Bronchial epithelial cell (primary cell): ENCODE data around the gene SLC23A1. TPM values are rescaled to one million over a fixed set of nuclear protein-coding genes. Genes with fewer than 3 reads are reported as not detected.

ENCODE experiments used
- DNase-seq: peaks from one replicate; pipeline ENCODE4 v3.0.0-alpha.2; 2010; ENCODE audit warnings: low read depth
- FAIRE-seq: peaks from 2 replicates; lab custom pipeline; 2011; peaks lifted over from hg19 to GRCh38; lab: Jason Lieb, UNC
- H3K27me3 ChIP-seq: 2 replicates; pipeline ENCODE4 v1.5.1; 2011; ENCODE audit warnings: low read length; ENCODE audit not compliant: control insufficient read depth, insufficient read depth
- H3K36me3 ChIP-seq: 2 replicates; pipeline ENCODE4 v1.5.1; 2011; ENCODE audit warnings: low read length; ENCODE audit not compliant: control insufficient read depth, insufficient read depth
- H3K4me3 ChIP-seq: 2 replicates; pipeline ENCODE4 v1.5.1; 2011; ENCODE audit warnings: mild to moderate bottlenecking, low read depth, low read length, control low read depth
- CTCF ChIP-seq: IDR thresholded peaks from 2 replicates; pipeline ENCODE4 v1.5.1; 2011; ENCODE audit warnings: mild to moderate bottlenecking, moderate library complexity, low read length, control low read depth, inconsistent platforms; ENCODE audit not compliant: insufficient read depth, severe bottlenecking
- total RNA-seq: library from RNA; depleted of rRNA; stranded (reverse); fragments of >200 nt; gene quantifications from 2 replicates; pipeline ENCODE4 v1.2.1, GENCODE V29; 2014

The SLC23A1 gene
- total RNA-seq, 1 donor from 2014 or later, result not detected

GRCh38 chr5:139382807-139383206 is 290 bp downstream of the SLC23A1 start:
- no peak for TF ChIP-seq CTCF
- Histone ChIP-seq H3K27me3 (no peaks in the 10 kb centered on the region), H3K36me3 (no peaks in the 10 kb centered on the region), H3K4me3 (no peak overlapping the region)
- DNase-seq (no peak), FAIRE-seq (no peak)

DNA sequence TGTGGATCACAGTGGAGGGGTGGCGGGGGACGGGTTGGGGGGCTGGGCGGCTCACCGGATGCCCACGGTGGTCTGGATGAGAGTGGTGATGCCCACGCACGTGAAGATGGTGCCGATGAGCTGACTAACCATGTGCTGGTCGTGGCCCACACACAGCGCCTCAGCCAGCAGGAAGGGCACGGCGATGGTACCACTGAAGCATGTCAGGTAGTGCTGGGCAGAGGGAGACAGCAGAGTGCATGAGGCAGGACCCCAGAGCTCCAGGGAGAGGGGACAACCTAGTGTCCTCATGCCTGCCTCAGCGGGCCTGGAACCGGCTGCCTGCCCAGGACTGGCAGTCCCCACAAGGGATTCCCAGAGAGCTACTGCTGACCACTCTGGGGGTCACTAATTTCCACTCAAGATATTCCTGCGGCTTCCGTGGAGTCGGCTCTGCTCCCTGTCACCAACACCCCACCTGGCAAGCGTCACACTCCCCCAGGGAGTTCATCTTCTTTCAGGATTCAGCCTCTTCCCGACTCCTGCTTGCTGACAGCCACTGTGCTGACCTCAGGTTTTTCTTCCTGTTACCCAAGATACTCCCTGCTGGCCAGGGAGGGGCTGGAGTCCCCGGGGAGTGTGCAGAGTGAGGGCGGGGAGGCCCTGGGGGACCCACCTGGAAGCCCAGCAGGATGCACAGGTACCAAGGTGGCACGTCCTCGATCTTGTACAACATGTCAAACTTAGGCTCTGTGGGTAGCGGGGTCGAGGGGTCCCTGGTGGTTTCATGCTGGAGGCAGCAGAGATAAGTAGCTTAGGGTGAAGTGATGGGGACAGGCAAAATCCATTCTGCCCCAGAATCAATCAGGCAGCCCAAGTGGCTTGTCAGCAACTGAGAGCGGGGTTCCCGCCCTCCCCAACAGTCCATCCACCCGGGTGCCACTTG is 998 bp downstream of the SLC23A1 start:
- no peak for FAIRE-seq
- H3K4me3 ChIP-seq, result no peak overlapping the region
- DNase-seq, result no peak
- H3K27me3 ChIP-seq, result no peaks in the 10 kb centered on the region
- no peaks in the 10 kb centered on the region for H3K36me3 ChIP-seq
- TF ChIP-seq CTCF, result no peak

GRCh38 chr5:139379626-139380449 is 3.3 kb downstream of the SLC23A1 start:
- no peak for FAIRE-seq
- DNase-seq, result no peak
- no peak for TF ChIP-seq CTCF
- no peak overlapping the region for H3K4me3 ChIP-seq
- no peaks in the 10 kb centered on the region for H3K27me3 ChIP-seq
- no peaks in the 10 kb centered on the region for H3K36me3 ChIP-seq

GRCh38 chr5:139378941-139379361 is 4.1 kb downstream of the SLC23A1 start:
- no peaks in the 10 kb centered on the region for H3K27me3 ChIP-seq
- FAIRE-seq, result peak; percentile 89
- no peak for DNase-seq
- TF ChIP-seq CTCF, result no peak
- no peak overlapping the region for H3K4me3 ChIP-seq
- H3K36me3 ChIP-seq, result no peaks in the 10 kb centered on the region

GRCh38 chr5:139378101-139378825 is 4.8 kb downstream of the SLC23A1 start:
- no peak overlapping the region for H3K4me3 ChIP-seq
- FAIRE-seq (no peak), DNase-seq (no peak)
- no peaks in the 10 kb centered on the region for H3K36me3 ChIP-seq
- no peak for TF ChIP-seq CTCF
- H3K27me3 ChIP-seq, result no peaks in the 10 kb centered on the region
